Glomerular visceral epithelial cell (primary cell): Measurements from ENCODE around the gene SPDYE5.
A peak's percentile ranks its signal among the peaks of the same experiment; 100 is the strongest.
"Not testable (repeated sequence)": the region's sequence is repeated elsewhere in the genome, so short reads cannot be mapped to it uniquely, and the experiment has no call there.

Experiments
- DNase-seq: peaks from one replicate; pipeline ENCODE4 v3.0.0-alpha.2; 2016; ENCODE audit errors: extremely low spot score

The SPDYE5 gene

GRCh38 chr7:75492020-75492419 lies at the start of gene SPDYE5:
TSS of gene SPDYE5 (plus strand) at chr7:75492320. CDS start at chr7:75494048, 1,728 bp downstream.
- DNase-seq: not testable (repeated sequence)

- peak; percentile 17 for DNase-seq
These were observed 49.5 kb upstream of the SPDYE5 start for GRCh38 chr7:75442465-75443111.

DNA sequence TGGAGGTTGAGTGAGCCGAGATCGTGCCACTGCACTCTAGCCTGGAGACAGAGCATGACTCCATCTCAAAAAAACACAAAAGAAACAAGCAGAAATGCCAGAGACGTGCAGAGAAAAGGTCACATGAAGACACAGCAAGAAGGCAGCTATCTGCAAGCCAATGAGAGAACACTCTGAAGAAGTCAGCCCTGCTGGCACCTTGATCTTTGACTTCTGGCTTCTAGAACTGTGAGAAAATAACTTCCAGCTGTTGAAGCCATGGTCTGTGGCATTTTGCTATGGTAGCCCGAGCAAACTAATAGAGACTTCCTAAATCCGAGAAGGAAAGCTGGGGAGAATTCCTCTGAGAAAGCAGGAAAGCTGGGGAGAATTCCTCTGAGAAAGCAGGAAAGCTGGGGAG lies 42.2 kb upstream of the SPDYE5 start:
- DNase-seq: not testable (repeated sequence)

DNA sequence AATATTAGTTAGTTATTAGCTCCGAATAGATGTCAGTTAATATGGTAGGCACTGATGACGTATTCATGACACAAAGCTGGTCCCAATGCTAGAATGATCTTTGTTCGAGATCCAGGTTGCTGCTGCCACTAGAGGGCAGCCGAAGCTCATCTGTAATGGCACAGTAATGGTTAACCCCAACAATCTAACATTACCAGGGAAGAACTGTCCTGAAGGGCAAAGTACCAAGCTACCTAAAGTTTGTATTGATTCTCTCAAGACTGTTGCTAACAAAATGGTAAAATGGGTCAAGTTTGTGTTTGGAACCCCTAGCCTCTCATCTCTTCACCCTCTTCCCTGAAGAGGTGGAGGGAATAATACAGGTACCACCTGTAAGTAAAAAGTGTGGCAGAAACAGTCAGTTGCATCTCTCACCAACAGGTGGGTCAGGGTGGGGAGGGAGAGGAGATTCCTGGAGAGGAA lies 39.6 kb upstream of the SPDYE5 start:
- DNase-seq: not testable (repeated sequence)

- DNase-seq: not testable (repeated sequence)
These were observed 35.7 kb upstream of the SPDYE5 start for GRCh38 chr7:75456403-75456802.

GRCh38 chr7:75458034-75458433 lies 34.1 kb upstream of the SPDYE5 start:
- DNase-seq: not testable (repeated sequence)

- DNase-seq: not testable (repeated sequence)
These were observed 31.6 kb upstream of the SPDYE5 start for GRCh38 chr7:75460541-75460940.

DNA sequence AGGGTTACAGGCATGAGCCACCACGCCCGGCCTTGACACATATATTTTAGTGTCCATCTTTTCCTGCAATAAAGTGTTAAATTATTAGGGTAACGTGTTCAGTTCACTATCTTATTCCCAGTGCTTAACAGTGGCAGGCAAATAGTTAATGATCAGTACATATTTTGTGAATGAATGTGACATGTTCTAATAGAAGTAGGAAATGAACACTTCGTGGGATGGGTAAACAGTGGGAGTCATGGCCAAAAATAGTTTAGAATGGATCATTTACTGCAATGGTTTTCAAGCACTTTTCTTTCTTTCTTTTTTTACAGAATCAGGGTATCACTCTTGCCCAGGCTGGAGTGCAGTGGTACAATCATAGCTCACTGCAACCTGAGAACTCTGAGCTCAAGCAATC lies 22.0 kb upstream of the SPDYE5 start:
- DNase-seq: not testable (repeated sequence)

- not testable (repeated sequence) for DNase-seq
These were observed 14.7 kb upstream of the SPDYE5 start for GRCh38 chr7:75477457-75477856.

- DNase-seq: not testable (repeated sequence)
These were observed 11.8 kb upstream of the SPDYE5 start for GRCh38 chr7:75480313-75480712.

DNA sequence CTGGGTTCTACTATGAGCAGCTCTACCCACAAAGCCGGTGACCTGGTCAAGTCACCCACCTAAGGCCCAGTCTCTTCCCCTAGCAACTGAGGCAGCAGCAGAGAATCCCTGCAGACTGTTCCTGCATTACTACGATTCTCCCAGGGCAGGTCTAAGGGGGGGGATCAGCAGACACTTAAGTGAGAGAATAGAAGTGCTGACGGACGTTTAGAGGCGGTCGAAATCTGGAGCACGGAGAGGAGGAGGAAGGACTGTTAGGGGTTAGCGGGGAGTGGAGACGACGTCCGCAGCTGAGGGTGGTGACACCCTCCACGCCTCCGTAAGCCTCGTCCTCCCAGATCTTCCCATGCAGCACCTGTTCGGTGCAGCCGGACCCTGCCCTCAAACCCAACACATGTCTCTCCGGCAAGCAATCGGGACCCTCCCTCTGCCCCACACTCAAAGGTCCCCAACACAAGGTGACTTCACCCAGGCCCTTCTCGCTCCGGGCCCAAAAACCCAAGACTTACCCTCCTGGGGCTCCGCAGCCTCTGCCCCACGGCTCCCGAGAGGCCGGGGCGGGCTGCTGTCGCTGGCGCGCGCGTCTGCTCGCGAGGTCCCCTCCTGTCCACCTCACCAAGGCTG lies 6.7 kb upstream of the SPDYE5 start:
- DNase-seq: peak; percentile 8

DNA sequence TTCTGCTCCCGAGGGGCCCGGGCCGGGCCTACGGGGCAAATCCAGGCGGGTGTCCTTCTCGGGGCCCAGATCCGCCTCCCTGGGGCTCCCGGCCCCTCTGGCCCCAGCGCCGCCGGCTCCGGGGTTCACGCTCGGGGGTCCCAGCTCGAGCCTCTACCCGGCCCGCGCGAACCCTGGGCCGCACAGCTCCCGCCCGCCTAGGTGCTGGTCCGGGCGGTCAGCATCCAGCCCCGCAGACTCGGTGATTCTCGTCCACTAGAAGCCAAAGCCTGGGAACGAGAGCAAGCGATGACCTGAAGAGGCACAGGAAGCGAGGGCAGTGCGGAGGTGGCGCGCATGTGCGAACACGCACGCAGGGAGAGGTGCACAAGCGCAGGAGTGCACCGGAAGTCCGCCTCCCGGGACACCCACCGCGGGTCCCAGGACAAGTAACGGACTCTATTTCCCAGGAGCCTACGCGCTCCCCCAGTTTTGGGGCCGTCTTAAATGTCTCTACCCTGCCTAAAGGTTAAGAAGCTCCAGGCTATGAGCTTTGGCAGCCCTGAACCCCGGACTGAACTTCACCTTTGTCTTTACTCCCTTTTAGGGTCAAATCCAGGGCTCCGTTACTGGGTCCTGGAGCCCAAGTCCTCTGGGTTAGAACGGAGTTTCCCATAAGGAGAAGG lies 6.0 kb upstream of the SPDYE5 start, which contains the start of gene POM121C:
TSS of gene POM121C (minus strand) at position 321 of the 665 bp plus-strand sequence. CDS start 44,803 bp downstream, outside the sequence.
- peak; percentile 90 for DNase-seq

- not testable (repeated sequence) for DNase-seq
These were observed 16.9 kb downstream of the SPDYE5 start for GRCh38 chr7:75509033-75509432.

DNA sequence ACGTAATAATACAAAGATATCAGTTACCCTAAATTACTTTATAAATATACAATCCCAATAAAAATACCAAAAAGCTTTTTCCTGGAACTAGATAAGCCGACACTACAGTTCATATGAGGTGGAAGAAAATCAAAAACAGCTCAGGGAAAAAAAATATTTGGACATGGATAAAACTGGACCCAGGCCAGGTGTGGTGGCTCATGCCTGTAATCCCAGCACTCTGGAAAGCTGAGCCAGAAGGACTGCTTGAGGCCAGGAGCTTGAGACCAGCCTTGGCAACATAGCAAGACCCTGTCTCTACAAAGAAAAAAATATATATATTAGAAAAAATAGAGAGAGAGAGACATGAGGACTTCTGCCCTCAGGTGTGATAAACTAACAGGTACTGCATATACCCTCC lies 26.7 kb downstream of the SPDYE5 start:
- DNase-seq: not testable (repeated sequence)

- DNase-seq: not testable (repeated sequence)
These were observed 29.6 kb downstream of the SPDYE5 start for GRCh38 chr7:75521727-75522126.

GRCh38 chr7:75527224-75527722 lies 35.2 kb downstream of the SPDYE5 start:
- not testable (repeated sequence) for DNase-seq

- peak; percentile 17 for DNase-seq
These were observed 39.3 kb downstream of the SPDYE5 start for GRCh38 chr7:75531359-75531821.

- DNase-seq: no peak
These were observed 40.5 kb downstream of the SPDYE5 start for GRCh38 chr7:75532639-75533038.

- DNase-seq: no peak
These were observed 41.8 kb downstream of the SPDYE5 start for GRCh38 chr7:75533926-75534325.

DNA sequence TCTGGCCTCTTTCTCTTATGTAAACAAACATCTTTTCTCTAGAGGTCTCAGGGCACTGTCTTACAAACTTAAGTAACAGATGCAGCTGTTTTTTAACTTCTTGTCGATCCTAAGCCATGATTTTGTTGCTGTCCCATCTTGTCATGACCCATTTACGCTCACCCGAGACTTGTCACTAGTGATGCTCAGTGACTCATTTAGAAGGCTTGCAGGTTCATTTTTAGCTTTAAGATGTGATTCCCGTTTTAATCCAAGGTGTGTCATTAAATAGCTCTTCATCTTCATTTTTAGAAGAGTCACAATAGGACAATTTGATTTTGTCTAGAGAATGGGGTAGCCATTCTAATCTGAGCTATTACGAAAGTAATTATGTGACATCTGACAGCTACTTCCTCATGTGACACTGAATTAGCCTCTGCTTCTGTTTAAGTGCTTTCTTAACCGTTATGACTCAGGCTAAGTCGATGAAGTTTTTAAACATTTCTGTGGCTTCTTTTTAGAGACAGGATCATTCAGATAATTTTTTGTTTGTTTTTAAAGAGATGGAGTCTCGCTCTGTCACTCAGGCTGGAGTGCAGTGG lies 42.7 kb downstream of the SPDYE5 start:
- peak; percentile 40 for DNase-seq

GRCh38 chr7:75536491-75536890 lies 44.4 kb downstream of the SPDYE5 start:
- no peak for DNase-seq
